Measurements from ENCODE around the gene ENTPD1. TPM values are rescaled to one million over a fixed set of nuclear protein-coding genes. Genes with fewer than 3 reads are reported as not detected.
"Not testable (repeated sequence)": the region's sequence is repeated elsewhere in the genome, so short reads cannot be mapped to it uniquely, and the experiment has no call there.

ENTPD1 gene
- total RNA-seq, 2 experiments from 2014 or later = 0.26 to 0.35 TPM

- H3K4me1 Mint-ChIP-seq (ENCODE audit: low read depth) = no peaks in the 10 kb centered on the region
- CTCF ChIA-PET = no interaction called here
- H3K36me3 Mint-ChIP-seq (ENCODE audit: low read depth) = no peaks in the 10 kb centered on the region
- DNase-seq = no peak
- H3K4me3 Mint-ChIP-seq = no peak overlapping the region
- H3K27ac Mint-ChIP-seq = no peak overlapping the region
- intact Hi-C loops (cut with micrococcal nuclease) = no loop called here
- H3K27me3 Mint-ChIP-seq (ENCODE audit: low read depth) = peaks cover 2% of the 10 kb centered on the region
- H3K9me3 Mint-ChIP-seq = no peaks in the 10 kb centered on the region
Measured at GRCh38 chr10:95790982-95791381, 35.0 kb downstream of the ENTPD1 start.

GRCh38 chr10:95791425-95791979, 35.5 kb downstream of the ENTPD1 start:
- intact Hi-C loops (cut with micrococcal nuclease) = no loop called here
- Mint-ChIP-seq H3K36me3 (ENCODE audit: low read depth) (no peaks in the 10 kb centered on the region), H3K27ac (no peak overlapping the region), H3K27me3 (ENCODE audit: low read depth) (peaks cover 2% of the 10 kb centered on the region), H3K4me3 (no peak overlapping the region), H3K9me3 (no peaks in the 10 kb centered on the region), H3K4me1 (ENCODE audit: low read depth) (no peaks in the 10 kb centered on the region)
- DNase-seq = no peak
- CTCF ChIA-PET = no interaction called here

- Mint-ChIP-seq H3K27ac (no peak overlapping the region), H3K4me3 (no peak overlapping the region)
- CTCF ChIA-PET = no interaction called here
Measured at GRCh38 chr10:95792211-95792780, 36.3 kb downstream of the ENTPD1 start.

GRCh38 chr10:95792874-95793285, 36.9 kb downstream of the ENTPD1 start:
- Mint-ChIP-seq H3K4me3 (no peak overlapping the region), H3K36me3 (ENCODE audit: low read depth) (no peaks in the 10 kb centered on the region), H3K27me3 (ENCODE audit: low read depth) (peaks cover 2% of the 10 kb centered on the region), H3K9me3 (no peaks in the 10 kb centered on the region), H3K27ac (no peak overlapping the region), H3K4me1 (ENCODE audit: low read depth) (no peaks in the 10 kb centered on the region)
- intact Hi-C loops (cut with micrococcal nuclease) = no loop called here
- no peak for DNase-seq
- CTCF ChIA-PET = no interaction called here

More at GRCh38 chr10:95792211-95792780, 36.3 kb downstream of the ENTPD1 start:
- no peak for DNase-seq
- H3K36me3 Mint-ChIP-seq (ENCODE audit: low read depth) = no peaks in the 10 kb centered on the region
- H3K9me3 Mint-ChIP-seq = no peaks in the 10 kb centered on the region
- intact Hi-C loops (cut with micrococcal nuclease) = no loop called here
- H3K4me1 Mint-ChIP-seq (ENCODE audit: low read depth) = no peaks in the 10 kb centered on the region
- peaks cover 2% of the 10 kb centered on the region for H3K27me3 Mint-ChIP-seq (ENCODE audit: low read depth)

GRCh38 chr10:95793401-95794045, 37.6 kb downstream of the ENTPD1 start:
- CTCF ChIA-PET = no interaction called here
- Mint-ChIP-seq H3K9me3 (no peaks in the 10 kb centered on the region), H3K4me1 (ENCODE audit: low read depth) (no peaks in the 10 kb centered on the region), H3K27ac (no peak overlapping the region), H3K27me3 (ENCODE audit: low read depth) (peaks cover 2% of the 10 kb centered on the region), H3K4me3 (no peak overlapping the region), H3K36me3 (ENCODE audit: low read depth) (no peaks in the 10 kb centered on the region)
- intact Hi-C loops (cut with micrococcal nuclease) = no loop called here
- DNase-seq = no peak

GRCh38 chr10:95794195-95794594, 38.2 kb downstream of the ENTPD1 start:
- Mint-ChIP-seq H3K4me1 (ENCODE audit: low read depth) (no peaks in the 10 kb centered on the region), H3K27me3 (ENCODE audit: low read depth) (peaks cover 2% of the 10 kb centered on the region), H3K27ac (no peak overlapping the region), H3K4me3 (no peak overlapping the region), H3K36me3 (ENCODE audit: low read depth) (no peaks in the 10 kb centered on the region), H3K9me3 (no peaks in the 10 kb centered on the region)
- CTCF ChIA-PET = no interaction called here
- intact Hi-C loops (cut with micrococcal nuclease) = no loop called here
- no peak for DNase-seq

- peaks cover 6% of the 10 kb centered on the region for H3K9me3 Mint-ChIP-seq
- H3K36me3 Mint-ChIP-seq (ENCODE audit: low read depth) = no peaks in the 10 kb centered on the region
- no peaks in the 10 kb centered on the region for H3K4me1 Mint-ChIP-seq (ENCODE audit: low read depth)
- DNase-seq = no peak
- H3K27ac Mint-ChIP-seq = no peak overlapping the region
- H3K4me3 Mint-ChIP-seq = no peak overlapping the region
- CTCF ChIA-PET = no interaction called here
- peaks cover 5% of the 10 kb centered on the region for H3K27me3 Mint-ChIP-seq (ENCODE audit: low read depth)
- intact Hi-C loops (cut with micrococcal nuclease) = no loop called here
Measured at GRCh38 chr10:95795602-95796001, 39.6 kb downstream of the ENTPD1 start.

GRCh38 chr10:95796504-95796903, 40.5 kb downstream of the ENTPD1 start:
- intact Hi-C loops (cut with micrococcal nuclease) = no loop called here
- H3K27ac Mint-ChIP-seq = no peak overlapping the region
- DNase-seq = no peak
- H3K36me3 Mint-ChIP-seq (ENCODE audit: low read depth) = no peaks in the 10 kb centered on the region
- CTCF ChIA-PET = no interaction called here
- H3K4me3 Mint-ChIP-seq = no peak overlapping the region
- no peaks in the 10 kb centered on the region for H3K4me1 Mint-ChIP-seq (ENCODE audit: low read depth)
- peaks cover 5% of the 10 kb centered on the region for H3K27me3 Mint-ChIP-seq (ENCODE audit: low read depth)
- H3K9me3 Mint-ChIP-seq = peaks cover 6% of the 10 kb centered on the region

GRCh38 chr10:95798096-95798855, 42.3 kb downstream of the ENTPD1 start:
- intact Hi-C loops (cut with micrococcal nuclease) = no loop called here
- Mint-ChIP-seq H3K27me3 (ENCODE audit: low read depth) (peaks cover 7% of the 10 kb centered on the region), H3K9me3 (peaks cover 6% of the 10 kb centered on the region), H3K36me3 (ENCODE audit: low read depth) (no peaks in the 10 kb centered on the region), H3K27ac (no peak overlapping the region), H3K4me3 (no peak overlapping the region), H3K4me1 (ENCODE audit: low read depth) (no peaks in the 10 kb centered on the region)
- no peak for DNase-seq
- CTCF ChIA-PET = interaction anchor here (0.6 to 1.4 kb wide), 2 partner anchors 104 to 716 kb away, joined by 3 to 4 read pairs; partner anchors contain the start of genes TCTN3 and TLL2

- H3K9me3 Mint-ChIP-seq = peaks cover 13% of the 10 kb centered on the region
- DNase-seq; H3K27ac Mint-ChIP-seq; intact Hi-C loops (cut with micrococcal nuclease); H3K4me3 Mint-ChIP-seq; H3K36me3 Mint-ChIP-seq (ENCODE audit: low read depth); H3K4me1 Mint-ChIP-seq (ENCODE audit: low read depth): not testable (repeated sequence)
- H3K27me3 Mint-ChIP-seq (ENCODE audit: low read depth) = peaks cover 11% of the 10 kb centered on the region
- CTCF ChIA-PET = interaction anchor here (1.3 kb wide), 1 partner anchor 107 kb away, joined by 3 read pairs; the partner anchor contains the start of gene TCTN3
Measured at GRCh38 chr10:95800286-95800685, 44.3 kb downstream of the ENTPD1 start.

- CTCF ChIA-PET = interaction anchor here (0.7 kb wide), 1 partner anchor 309 kb away, joined by 3 read pairs; no protein-coding TSS in a partner anchor
- intact Hi-C loops (cut with micrococcal nuclease); H3K36me3 Mint-ChIP-seq (ENCODE audit: low read depth); DNase-seq; H3K9me3 Mint-ChIP-seq; H3K27ac Mint-ChIP-seq; H3K4me1 Mint-ChIP-seq (ENCODE audit: low read depth); H3K4me3 Mint-ChIP-seq: not testable (repeated sequence)
- peaks cover 24% of the 10 kb centered on the region for H3K27me3 Mint-ChIP-seq (ENCODE audit: low read depth)
Measured at GRCh38 chr10:95806687-95807380, 50.9 kb downstream of the ENTPD1 start.

GRCh38 chr10:95808705-95809308, 52.8 kb downstream of the ENTPD1 start:
- H3K27ac Mint-ChIP-seq; H3K4me3 Mint-ChIP-seq; H3K36me3 Mint-ChIP-seq (ENCODE audit: low read depth); intact Hi-C loops (cut with micrococcal nuclease); H3K9me3 Mint-ChIP-seq; H3K4me1 Mint-ChIP-seq (ENCODE audit: low read depth); DNase-seq; CTCF ChIA-PET: not testable (repeated sequence)
- H3K27me3 Mint-ChIP-seq (ENCODE audit: low read depth) = peaks cover 18% of the 10 kb centered on the region

Data from activated naive CD4-positive, alpha-beta T cell treated with anti-CD3 and anti-CD28 coated beads for 36 hours (primary cell).